ENCODE measurements around the gene LEMD2. TPM values are rescaled to one million over a fixed set of nuclear protein-coding genes. Genes with fewer than 3 reads are reported as not detected.

LEMD2 gene
- polyA plus RNA-seq, 1 donor (not counting 4 experiments of a cell fraction or from before 2014, with no cell fraction given) = 48.6 TPM

DNA sequence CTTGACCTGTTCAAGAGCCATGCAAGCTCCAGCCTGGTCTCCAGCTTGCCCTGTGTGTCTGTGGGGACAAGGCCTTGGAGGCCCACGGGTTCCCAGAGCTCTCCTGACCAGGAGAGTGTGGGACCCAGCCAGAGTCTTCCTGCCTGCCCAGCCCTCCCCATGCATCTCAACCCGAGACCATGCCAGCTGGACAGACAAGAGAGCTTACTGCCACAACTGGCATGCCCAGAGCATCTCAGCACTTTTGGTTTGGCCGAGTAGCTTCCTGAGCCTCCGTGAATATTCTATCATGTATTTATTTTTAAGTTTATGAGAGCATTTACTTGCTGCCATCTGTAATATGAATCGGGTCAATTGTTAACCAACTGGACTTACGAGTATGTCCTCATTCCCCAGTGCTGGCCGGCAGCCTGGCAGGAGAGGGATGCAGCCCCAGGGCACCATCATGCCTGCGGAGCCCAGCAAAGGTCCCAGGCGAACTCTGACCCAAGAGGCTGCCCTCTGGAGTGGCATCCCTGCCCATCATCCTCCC is 57.1 kb downstream of the LEMD2 start:
- no peak overlapping the region for H3K27ac ChIP-seq (ENCODE audit: control insufficient read depth, insufficient read depth, low read length)
- FAIRE-seq = no peak
- no peak overlapping the region for H3K4me2 ChIP-seq (ENCODE audit: control insufficient read depth, extremely low read depth, insufficient read depth, low read depth, low read length)
- H3K9ac ChIP-seq (ENCODE audit: control insufficient read depth, extremely low read depth, insufficient read depth, low read length) = no peak overlapping the region
- no peak for TF ChIP-seq CTCF (optimal IDR thresholded peaks at IDR 0.05 in 1 of 3, IDR thresholded peaks at IDR 0.05 in 1 of 3, conservative IDR thresholded peaks at IDR 0.05 in 1 of 3; ENCODE audit: extremely low read depth in 1 of 3, insufficient read depth in 2 of 3, low read length in 3 of 3)
- H3K4me3 ChIP-seq (ENCODE audit: control insufficient read depth in 2 of 3, extremely low read depth in 1 of 3, insufficient read depth in 2 of 3, low read depth in 1 of 3, low read length in 3 of 3) = no peak overlapping the region
- no peaks in the 10 kb centered on the region for H3K9me1 ChIP-seq (ENCODE audit: control insufficient read depth, extremely low read depth, insufficient read depth, low read length)
- dilution Hi-C loops (cut with MboI; ENCODE audit: extremely low pct_ligation_motif_present, low sequenced_read_pairs) = no loop called here
- H3K4me1 ChIP-seq (ENCODE audit: control insufficient read depth, extremely low read depth, insufficient read depth, low read length) = peaks cover 5% of the 10 kb centered on the region
- no peaks in the 10 kb centered on the region for H3K79me2 ChIP-seq (ENCODE audit: control insufficient read depth, insufficient read depth, low read length)
- H3K9me3 ChIP-seq (ENCODE audit: control insufficient read depth, low read depth, low read length) = no peaks in the 10 kb centered on the region
- H3K27me3 ChIP-seq (ENCODE audit: control insufficient read depth, extremely low read depth, insufficient read depth, low read length) = peaks cover 18% of the 10 kb centered on the region
- no peaks in the 10 kb centered on the region for H4K20me1 ChIP-seq (ENCODE audit: control insufficient read depth, extremely low read depth, insufficient read depth, low read length)
- no peaks in the 10 kb centered on the region for H3K36me3 ChIP-seq (ENCODE audit: control insufficient read depth in 2 of 2, extremely low read depth in 1 of 2, insufficient read depth in 2 of 2, low read length in 2 of 2)
- DNase-seq (ENCODE audit: low read depth, low spot score) = no peak
- no peak overlapping the region for H2AFZ ChIP-seq (ENCODE audit: control insufficient read depth, low read length)

DNA sequence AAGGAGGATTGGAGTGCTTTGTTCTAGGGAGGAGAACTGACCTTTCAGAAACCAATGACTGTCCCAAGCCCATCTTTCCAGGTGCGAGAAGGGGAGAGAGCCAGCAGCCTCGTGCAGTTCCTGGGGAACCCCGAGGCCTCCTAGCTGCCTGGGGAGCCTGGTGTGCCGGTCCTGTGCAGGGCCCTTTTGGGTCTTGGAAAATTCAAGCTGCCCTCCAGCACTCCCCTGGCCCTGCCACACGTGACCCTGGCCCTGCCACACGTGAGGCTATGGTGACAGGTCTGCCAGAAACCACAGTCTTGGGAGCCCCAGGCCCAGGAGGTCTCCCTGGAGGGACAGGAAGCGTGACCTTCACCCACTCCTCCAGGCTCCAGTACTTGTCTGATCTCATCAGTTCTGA is 57.9 kb downstream of the LEMD2 start:
- no peaks in the 10 kb centered on the region for H3K36me3 ChIP-seq (ENCODE audit: control insufficient read depth in 2 of 2, extremely low read depth in 1 of 2, insufficient read depth in 2 of 2, low read length in 2 of 2)
- no peak overlapping the region for H3K4me2 ChIP-seq (ENCODE audit: control insufficient read depth, extremely low read depth, insufficient read depth, low read depth, low read length)
- H4K20me1 ChIP-seq (ENCODE audit: control insufficient read depth, extremely low read depth, insufficient read depth, low read length) = no peaks in the 10 kb centered on the region
- DNase-seq (ENCODE audit: low read depth, low spot score) (no peak), FAIRE-seq (no peak)
- H3K27ac ChIP-seq (ENCODE audit: control insufficient read depth, insufficient read depth, low read length) = no peak overlapping the region
- H3K9me1 ChIP-seq (ENCODE audit: control insufficient read depth, extremely low read depth, insufficient read depth, low read length) = no peaks in the 10 kb centered on the region
- no peak for TF ChIP-seq CTCF (optimal IDR thresholded peaks at IDR 0.05 in 1 of 3, IDR thresholded peaks at IDR 0.05 in 1 of 3, conservative IDR thresholded peaks at IDR 0.05 in 1 of 3; ENCODE audit: extremely low read depth in 1 of 3, insufficient read depth in 2 of 3, low read length in 3 of 3)
- no peak for TF ChIP-seq EZH2 (IDR thresholded peaks at IDR 0.05; ENCODE audit: low read length)
- H3K79me2 ChIP-seq (ENCODE audit: control insufficient read depth, insufficient read depth, low read length) = no peaks in the 10 kb centered on the region
- peaks cover 23% of the 10 kb centered on the region for H3K27me3 ChIP-seq (ENCODE audit: control insufficient read depth, extremely low read depth, insufficient read depth, low read length)
- peaks cover 5% of the 10 kb centered on the region for H3K4me1 ChIP-seq (ENCODE audit: control insufficient read depth, extremely low read depth, insufficient read depth, low read length)
- no peak overlapping the region for H3K4me3 ChIP-seq (ENCODE audit: control insufficient read depth in 2 of 3, extremely low read depth in 1 of 3, insufficient read depth in 2 of 3, low read depth in 1 of 3, low read length in 3 of 3)
- H3K9ac ChIP-seq (ENCODE audit: control insufficient read depth, extremely low read depth, insufficient read depth, low read length) = no peak overlapping the region
- H2AFZ ChIP-seq (ENCODE audit: control insufficient read depth, low read length) = no peak overlapping the region
- H3K9me3 ChIP-seq (ENCODE audit: control insufficient read depth, low read depth, low read length) = no peaks in the 10 kb centered on the region
- dilution Hi-C loops (cut with MboI; ENCODE audit: extremely low pct_ligation_motif_present, low sequenced_read_pairs) = no loop called here

Measured in keratinocyte (primary cell).